GM21786 (cell line): ENCODE data around the gene PET117.
"Not testable (repeated sequence)": the region's sequence is repeated elsewhere in the genome, so short reads cannot be mapped to it uniquely, and the experiment has no call there.

ENCODE experiments used
- ATAC-seq: cut with Tn5 transposase; IDR thresholded peaks from one replicate; pipeline ENCODE4 v1.9.1; 2021; ENCODE audit not compliant: unreplicated experiment

PET117 gene

GRCh38 chr20:18137412-18138265, at the start of gene PET117, which contains the start of gene KAT14:
Gene PET117, plus strand, starts transcription at chr20:18137863. Its CDS starts 93 bp downstream, at chr20:18137956.
Gene KAT14, plus strand, starts transcription at chr20:18137863. Its CDS starts 4,798 bp downstream, at chr20:18142661.
- peak; percentile 82 for ATAC-seq

- ATAC-seq: not testable (repeated sequence)
These were observed 49.4 kb upstream of the PET117 start for GRCh38 chr20:18088298-18088697.

- ATAC-seq: not testable (repeated sequence)
These were observed 48.8 kb upstream of the PET117 start for GRCh38 chr20:18088841-18089240.

- no peak for ATAC-seq
These were observed 47.6 kb upstream of the PET117 start for GRCh38 chr20:18090044-18090443.

GRCh38 chr20:18090477-18090876, 47.2 kb upstream of the PET117 start:
- no peak for ATAC-seq

GRCh38 chr20:18091623-18092022, 46.0 kb upstream of the PET117 start:
- ATAC-seq: no peak

- no peak for ATAC-seq
These were observed 44.8 kb upstream of the PET117 start for GRCh38 chr20:18092890-18093289.

GRCh38 chr20:18093388-18093787, 44.3 kb upstream of the PET117 start:
- no peak for ATAC-seq

- no peak for ATAC-seq
These were observed 43.5 kb upstream of the PET117 start for GRCh38 chr20:18094191-18094590.

GRCh38 chr20:18100569-18100968, 37.1 kb upstream of the PET117 start:
- ATAC-seq: not testable (repeated sequence)

GRCh38 chr20:18101125-18101810, 36.4 kb upstream of the PET117 start:
- ATAC-seq: no peak

GRCh38 chr20:18103497-18103896, 34.2 kb upstream of the PET117 start:
- no peak for ATAC-seq

GRCh38 chr20:18108326-18108725, 29.3 kb upstream of the PET117 start:
- ATAC-seq: no peak

GRCh38 chr20:18128574-18128973, 9.1 kb upstream of the PET117 start:
- ATAC-seq: not testable (repeated sequence)

GRCh38 chr20:18132663-18133062, 5.0 kb upstream of the PET117 start:
- ATAC-seq: no peak

GRCh38 chr20:18133962-18134361, 3.7 kb upstream of the PET117 start:
- ATAC-seq: no peak

- peak; percentile 4 for ATAC-seq
These were observed 561 bp downstream of the PET117 start for GRCh38 chr20:18138266-18138582.

GRCh38 chr20:18138639-18139583, 1.2 kb downstream of the PET117 start:
- ATAC-seq: no peak

GRCh38 chr20:18139832-18140231, 2.2 kb downstream of the PET117 start:
- no peak for ATAC-seq

GRCh38 chr20:18144541-18145099, 7.0 kb downstream of the PET117 start:
- ATAC-seq: no peak

GRCh38 chr20:18154342-18154741, 16.7 kb downstream of the PET117 start:
- no peak for ATAC-seq
